Glomerular endothelial cell (primary cell): ENCODE data around the gene CDT1. TPM values are rescaled to one million over a fixed set of nuclear protein-coding genes. Genes with fewer than 3 reads are reported as not detected.
"Not testable (repeated sequence)": the region's sequence is repeated elsewhere in the genome, so short reads cannot be mapped to it uniquely, and the experiment has no call there.

Source experiments
- DNase-seq: peaks from one replicate; pipeline ENCODE4 v3.0.0-alpha.2; 2011; ENCODE audit warnings: low read depth, low spot score; ENCODE audit errors: extremely low read depth
- total RNA-seq: library from RNA; depleted of rRNA; stranded (reverse); fragments of >200 nt; gene quantifications from 2 replicates; pipeline ENCODE4 v1.2.3, GENCODE V29; 2015

The CDT1 gene
- total RNA-seq, 1 donor from 2014 or later: 17.8 TPM

- DNase-seq: no peak
Observed at GRCh38 chr16:88768071-88768783, 35.4 kb upstream of the CDT1 start.

- DNase-seq: no peak
Observed at GRCh38 chr16:88769617-88770460, 33.8 kb upstream of the CDT1 start.

- no peak for DNase-seq
Observed at GRCh38 chr16:88770461-88771293, 32.9 kb upstream of the CDT1 start.

GRCh38 chr16:88771294-88771772 lies 32.3 kb upstream of the CDT1 start:
- no peak for DNase-seq

- not testable (repeated sequence) for DNase-seq
Observed at GRCh38 chr16:88771781-88772180, 31.8 kb upstream of the CDT1 start.

- DNase-seq: no peak
Observed at GRCh38 chr16:88772871-88773811, 30.4 kb upstream of the CDT1 start.

- no peak for DNase-seq
Observed at GRCh38 chr16:88773812-88774291, 29.7 kb upstream of the CDT1 start.

- DNase-seq: no peak
Observed at GRCh38 chr16:88774544-88775393, 28.8 kb upstream of the CDT1 start.

GRCh38 chr16:88775825-88776224 lies 27.8 kb upstream of the CDT1 start:
- no peak for DNase-seq

- no peak for DNase-seq
Observed at GRCh38 chr16:88777471-88778270, 25.9 kb upstream of the CDT1 start.

- no peak for DNase-seq
Observed at GRCh38 chr16:88778271-88778525, 25.4 kb upstream of the CDT1 start.

GRCh38 chr16:88778541-88779065 lies 25.0 kb upstream of the CDT1 start:
- no peak for DNase-seq

GRCh38 chr16:88779406-88780141 lies 24.0 kb upstream of the CDT1 start:
- DNase-seq: no peak

GRCh38 chr16:88780142-88781062 lies 23.2 kb upstream of the CDT1 start:
- DNase-seq: no peak

- DNase-seq: no peak
Observed at GRCh38 chr16:88781140-88782077, 22.2 kb upstream of the CDT1 start.
